GM13976 (cell line): Measurements from ENCODE around the gene FLNB.

ENCODE experiments used
- DNase-seq: peaks from one replicate; pipeline ENCODE4 v3.0.0; 2012; ENCODE audit warnings: low spot score
- in situ Hi-C: fragments of 300-500 bp; cut with MboI; formaldehyde crosslinking; loops from one replicate; pipeline ENCODE4 v1.12.0; 2022; ENCODE audit warnings: low sequenced_read_pairs, mixed read lengths, inconsistent platforms; ENCODE audit not compliant: unreplicated experiment
- TF ChIP-seq, protein P1 (sequence below): IDR thresholded peaks from 2 replicates; pipeline ENCODE4 v1.5.1; 2012; ENCODE audit warnings: borderline replicate concordance, mild to moderate bottlenecking; ENCODE audit not compliant: insufficient read depth; ENCODE audit errors: extremely low read depth, missing control alignments, control extremely low read depth

The FLNB gene

DNA sequence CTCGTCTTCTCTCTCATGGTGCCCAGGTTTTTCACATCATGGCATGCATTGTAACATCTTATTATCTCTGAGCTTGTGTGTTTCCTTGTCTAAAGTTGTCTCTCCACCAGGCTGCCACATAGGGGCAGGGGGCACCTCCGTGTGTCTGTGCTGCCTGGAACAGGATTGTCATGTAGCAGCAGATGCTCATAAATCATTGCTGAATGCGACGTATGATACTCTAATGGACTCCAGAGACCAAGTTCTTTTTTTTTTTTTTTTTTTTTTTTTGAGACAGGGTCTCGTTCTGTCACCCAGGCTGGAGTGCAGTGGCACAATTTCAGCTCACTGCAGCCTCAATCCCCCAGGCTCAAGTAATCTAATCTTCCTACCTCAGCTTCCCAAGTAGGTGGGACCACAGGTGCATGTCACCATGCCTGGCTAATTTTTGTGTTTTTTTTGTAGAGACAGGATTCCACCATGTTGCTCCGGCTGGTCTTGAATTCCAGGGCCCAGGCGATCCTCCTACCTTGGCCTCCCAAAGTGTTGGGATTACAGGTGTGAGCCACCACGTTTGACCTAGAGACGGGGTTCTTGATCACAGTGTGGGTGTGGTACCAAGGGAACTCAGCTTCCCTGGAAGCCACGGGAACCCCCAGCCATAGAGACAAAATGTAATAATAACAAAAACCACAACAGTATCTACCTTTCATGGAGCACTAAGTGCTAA, 207.2 kb downstream of the FLNB start:
- in situ Hi-C loops = no loop called here
- DNase-seq = no peak
- TF ChIP-seq, protein P1, sequence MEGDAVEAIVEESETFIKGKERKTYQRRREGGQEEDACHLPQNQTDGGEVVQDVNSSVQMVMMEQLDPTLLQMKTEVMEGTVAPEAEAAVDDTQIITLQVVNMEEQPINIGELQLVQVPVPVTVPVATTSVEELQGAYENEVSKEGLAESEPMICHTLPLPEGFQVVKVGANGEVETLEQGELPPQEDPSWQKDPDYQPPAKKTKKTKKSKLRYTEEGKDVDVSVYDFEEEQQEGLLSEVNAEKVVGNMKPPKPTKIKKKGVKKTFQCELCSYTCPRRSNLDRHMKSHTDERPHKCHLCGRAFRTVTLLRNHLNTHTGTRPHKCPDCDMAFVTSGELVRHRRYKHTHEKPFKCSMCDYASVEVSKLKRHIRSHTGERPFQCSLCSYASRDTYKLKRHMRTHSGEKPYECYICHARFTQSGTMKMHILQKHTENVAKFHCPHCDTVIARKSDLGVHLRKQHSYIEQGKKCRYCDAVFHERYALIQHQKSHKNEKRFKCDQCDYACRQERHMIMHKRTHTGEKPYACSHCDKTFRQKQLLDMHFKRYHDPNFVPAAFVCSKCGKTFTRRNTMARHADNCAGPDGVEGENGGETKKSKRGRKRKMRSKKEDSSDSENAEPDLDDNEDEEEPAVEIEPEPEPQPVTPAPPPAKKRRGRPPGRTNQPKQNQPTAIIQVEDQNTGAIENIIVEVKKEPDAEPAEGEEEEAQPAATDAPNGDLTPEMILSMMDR = no peak

DNA sequence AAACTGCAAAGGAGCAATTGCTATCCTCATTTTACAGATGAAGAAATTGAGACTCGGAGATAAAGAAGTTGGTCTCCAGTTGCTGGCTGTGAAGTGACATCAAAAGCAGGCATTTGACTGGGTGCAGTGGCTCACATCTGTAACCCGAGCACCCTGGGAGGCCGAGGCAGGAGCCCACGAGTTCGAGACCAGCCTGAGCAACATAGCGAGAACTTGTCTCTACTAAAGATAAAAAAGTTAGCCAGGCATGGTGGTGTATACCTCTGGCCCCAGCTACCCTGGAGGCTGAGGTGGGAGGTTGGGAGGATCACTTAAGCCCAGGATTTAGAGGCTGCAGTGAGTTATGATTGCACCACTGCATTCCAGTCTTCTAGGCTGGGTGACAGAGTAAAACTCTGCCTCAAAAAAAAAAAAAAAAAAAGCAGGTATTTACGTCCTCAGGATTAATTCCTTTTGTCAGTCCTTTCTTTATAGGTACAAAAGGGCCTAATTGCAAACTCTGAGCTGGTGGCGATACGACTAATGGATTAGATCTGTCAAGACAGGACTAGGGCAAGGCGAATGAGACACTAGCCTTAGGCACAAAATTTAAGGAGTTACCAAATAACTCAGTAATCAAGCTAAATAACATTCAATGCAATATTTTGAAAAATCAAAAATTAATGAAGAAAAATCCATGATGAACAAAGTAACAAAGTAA, 208.4 kb downstream of the FLNB start:
- no peak for DNase-seq
- in situ Hi-C loops = no loop called here
- TF ChIP-seq, protein P1 = no peak

DNA sequence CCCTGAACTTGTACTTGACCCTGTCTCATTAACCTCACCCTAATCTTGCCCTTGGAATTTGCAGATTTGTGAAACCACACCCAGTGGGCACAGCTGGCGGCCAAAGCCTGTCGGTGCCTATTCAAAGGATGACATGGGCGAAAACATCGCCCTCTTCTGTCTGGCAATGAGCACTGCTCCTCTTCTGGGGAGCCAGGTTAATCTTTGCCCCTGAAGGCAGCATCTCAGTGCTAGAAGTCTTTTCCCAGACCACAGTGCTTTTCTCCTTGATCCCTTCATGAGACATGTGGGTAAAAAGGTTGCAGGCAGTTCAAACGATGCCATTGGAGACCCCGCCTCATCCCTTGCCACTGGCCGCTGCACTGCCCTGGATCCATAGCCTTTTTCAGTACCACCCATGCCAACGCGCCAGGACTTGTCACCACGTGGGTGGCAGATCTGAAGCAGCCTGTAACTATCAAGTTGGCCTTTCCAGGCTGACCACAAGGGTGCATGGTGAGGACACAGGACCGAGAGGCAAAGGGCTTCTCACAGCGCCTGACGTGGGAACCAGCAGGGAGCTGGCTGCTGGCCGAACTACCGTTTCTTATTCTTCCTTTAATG, 209.1 kb downstream of the FLNB start:
- in situ Hi-C loops = no loop called here
- peak; percentile 45 for DNase-seq
- TF ChIP-seq, protein P1 = peak; percentile 75

DNA sequence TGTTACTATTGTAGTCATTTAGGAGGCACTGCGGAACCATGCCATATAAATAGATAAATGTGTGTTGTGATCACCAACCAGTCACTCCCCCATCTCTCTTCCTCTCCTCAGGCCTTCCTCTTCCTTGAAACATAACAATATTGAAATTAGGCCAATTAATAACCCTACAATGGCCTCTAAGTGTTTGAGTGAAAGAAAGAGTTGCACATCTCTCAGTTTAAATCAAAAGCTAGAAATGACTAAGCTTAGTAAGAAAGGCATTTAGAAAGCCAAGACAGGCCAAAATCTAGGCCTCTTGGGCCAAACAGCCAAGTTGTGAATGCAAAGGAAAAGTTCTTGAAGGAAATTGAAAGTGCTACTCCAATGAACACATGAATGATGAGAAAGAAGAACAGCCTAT, 210.7 kb downstream of the FLNB start:
- in situ Hi-C loops = no loop called here
- TF ChIP-seq, protein P1 = no peak
- no peak for DNase-seq
